ENCODE results near the gene THOC1. TPM values are rescaled to one million over a fixed set of nuclear protein-coding genes. Genes with fewer than 3 reads are reported as not detected.
A peak's percentile ranks its signal among the peaks of the same experiment; 100 is the strongest.
"Not testable (repeated sequence)": the region's sequence is repeated elsewhere in the genome, so short reads cannot be mapped to it uniquely, and the experiment has no call there.

Gene THOC1
- total RNA-seq, 1 experiment from 2014 or later = 74.5 TPM

- Histone ChIP-seq H2BK5ac (ENCODE audit: insufficient read length, low read length) (no peak overlapping the region), H3K27ac (ENCODE audit: insufficient read length, low read depth, low read length) (no peak overlapping the region), H3K14ac (ENCODE audit: insufficient read depth, low read length) (no peak overlapping the region), H4K20me1 (ENCODE audit: control insufficient read depth, insufficient read depth, insufficient read length) (no peaks in the 10 kb centered on the region), H2BK120ac (ENCODE audit: low read depth, low read length, poor library complexity, severe bottlenecking) (no peak overlapping the region), H3K79me2 (ENCODE audit: insufficient read depth, low read length) (no peaks in the 10 kb centered on the region), H4K91ac (ENCODE audit: insufficient read length, low read depth, low read length) (no peak overlapping the region), H3K56ac (ENCODE audit: insufficient read length, low read depth, low read length) (no peak overlapping the region), H2BK15ac (ENCODE audit: low read depth, low read length) (no peak overlapping the region), H2BK12ac (ENCODE audit: insufficient read length, low read depth, low read length) (no peak overlapping the region), H3K4me2 (ENCODE audit: insufficient read depth, insufficient read length, low read length) (no peak overlapping the region), H3K27me3 (ENCODE audit: insufficient read depth, low read length) (no peaks in the 10 kb centered on the region), H4K5ac (ENCODE audit: insufficient read length, low read depth, low read length) (no peak overlapping the region), H2AFZ (ENCODE audit: low read length) (no peak overlapping the region), H3K79me1 (ENCODE audit: insufficient read depth, low read depth, low read length, poor library complexity, severe bottlenecking) (no peaks in the 10 kb centered on the region), H2AK5ac (ENCODE audit: insufficient read length, low read length) (no peak overlapping the region), H4K8ac (replicated peaks; ENCODE audit: insufficient read length, low read depth, low read length) (no peak overlapping the region), H3K23me2 (ENCODE audit: insufficient read length, low read depth, low read length, poor library complexity, severe bottlenecking) (no peaks in the 10 kb centered on the region), H3K4me1 (ENCODE audit: insufficient read depth, low read length) (no peaks in the 10 kb centered on the region), H3K18ac (ENCODE audit: insufficient read length, low read depth, low read length) (no peak overlapping the region), H3K9ac (ENCODE audit: extremely low read depth, insufficient read length, low read length) (no peak overlapping the region), H3K4ac (ENCODE audit: low read depth, low read length) (no peak overlapping the region), H2BK20ac (ENCODE audit: low read depth, low read length, poor library complexity, severe bottlenecking) (no peak overlapping the region), H3T11ph (ENCODE audit: low read length) (no peak overlapping the region), H3K23ac (ENCODE audit: insufficient read length, low read depth, low read length) (no peak overlapping the region), H3K9me3 (ENCODE audit: control insufficient read depth, low read depth, low read length) (no peaks in the 10 kb centered on the region)
- peak; percentile 43 for TF ChIP-seq CTCF (conservative IDR thresholded peaks at IDR 0.05)
- Mint-ChIP-seq H3K27me3 (ENCODE audit: low read depth) (peaks cover under 1% of the 10 kb centered on the region; the same call in 1 of the 2 replicates), H3K9me3 (no peaks in the 10 kb centered on the region), H3K36me3 (ENCODE audit: insufficient read depth in 1 of 3, low read depth in 3 of 3) (no peaks in the 10 kb centered on the region; a peak in 1 of 7 replicates), H3K27ac (no peak overlapping the region), H3K4me1 (no peaks in the 10 kb centered on the region), H3K4me3 (no peak overlapping the region)
- WGBS (ENCODE audit: extremely low coverage, insufficient read length, low lambda C conversion rate) = no CpG with 5 or more reads among the region's 3 CpGs
- no peak for DNase-seq
Observed at GRCh38 chr18:292271-292670, 24.4 kb upstream of the THOC1 start.

- H3T11ph ChIP-seq (ENCODE audit: low read length); H4K8ac ChIP-seq (replicated peaks; ENCODE audit: insufficient read length, low read depth, low read length); H4K5ac ChIP-seq (ENCODE audit: insufficient read length, low read depth, low read length); H3K56ac ChIP-seq (ENCODE audit: insufficient read length, low read depth, low read length); H3K23ac ChIP-seq (ENCODE audit: insufficient read length, low read depth, low read length); H3K4ac ChIP-seq (ENCODE audit: low read depth, low read length); H3K4me1 ChIP-seq (ENCODE audit: insufficient read depth, low read length); H2AK5ac ChIP-seq (ENCODE audit: insufficient read length, low read length); H3K23me2 ChIP-seq (ENCODE audit: insufficient read length, low read depth, low read length, poor library complexity, severe bottlenecking); H3K4me3 Mint-ChIP-seq; H2BK20ac ChIP-seq (ENCODE audit: low read depth, low read length, poor library complexity, severe bottlenecking); H2BK12ac ChIP-seq (ENCODE audit: insufficient read length, low read depth, low read length); H3K36me3 Mint-ChIP-seq (ENCODE audit: insufficient read depth in 1 of 3, low read depth in 3 of 3); H4K20me1 ChIP-seq (ENCODE audit: control insufficient read depth, insufficient read depth, insufficient read length); H3K27me3 ChIP-seq (ENCODE audit: insufficient read depth, low read length); H2AFZ ChIP-seq (ENCODE audit: low read length); H4K91ac ChIP-seq (ENCODE audit: insufficient read length, low read depth, low read length); H3K9me3 Mint-ChIP-seq; H3K27ac ChIP-seq (ENCODE audit: insufficient read length, low read depth, low read length); H2BK120ac ChIP-seq (ENCODE audit: low read depth, low read length, poor library complexity, severe bottlenecking); H3K79me1 ChIP-seq (ENCODE audit: insufficient read depth, low read depth, low read length, poor library complexity, severe bottlenecking); H2BK5ac ChIP-seq (ENCODE audit: insufficient read length, low read length); H3K4me2 ChIP-seq (ENCODE audit: insufficient read depth, insufficient read length, low read length); H3K27me3 Mint-ChIP-seq (ENCODE audit: low read depth); DNase-seq; H3K79me2 ChIP-seq (ENCODE audit: insufficient read depth, low read length); H3K9me3 ChIP-seq (ENCODE audit: control insufficient read depth, low read depth, low read length); H3K4me1 Mint-ChIP-seq; H2BK15ac ChIP-seq (ENCODE audit: low read depth, low read length); H3K18ac ChIP-seq (ENCODE audit: insufficient read length, low read depth, low read length); H3K14ac ChIP-seq (ENCODE audit: insufficient read depth, low read length); H3K9ac ChIP-seq (ENCODE audit: extremely low read depth, insufficient read length, low read length): not testable (repeated sequence)
- no CpG with 5 or more reads among the region's 4 CpGs for WGBS (ENCODE audit: extremely low coverage, insufficient read length, low lambda C conversion rate)
- H3K27ac Mint-ChIP-seq = peak overlapping the region in 1 of 3 experiments; percentile 35; a peak in 1 of 7 replicates
Observed at GRCh38 chr18:289970-290369, 22.1 kb upstream of the THOC1 start.

All from H9 (cell line).